ENCODE measurements around the gene RAD51. TPM values are rescaled to one million over a fixed set of nuclear protein-coding genes. Genes with fewer than 3 reads are reported as not detected.

Gene RAD51
- total and polyA plus RNA-seq, 4 experiments from 2014 or later, result 0.21 to 1.7 (median 1.3) TPM

DNA sequence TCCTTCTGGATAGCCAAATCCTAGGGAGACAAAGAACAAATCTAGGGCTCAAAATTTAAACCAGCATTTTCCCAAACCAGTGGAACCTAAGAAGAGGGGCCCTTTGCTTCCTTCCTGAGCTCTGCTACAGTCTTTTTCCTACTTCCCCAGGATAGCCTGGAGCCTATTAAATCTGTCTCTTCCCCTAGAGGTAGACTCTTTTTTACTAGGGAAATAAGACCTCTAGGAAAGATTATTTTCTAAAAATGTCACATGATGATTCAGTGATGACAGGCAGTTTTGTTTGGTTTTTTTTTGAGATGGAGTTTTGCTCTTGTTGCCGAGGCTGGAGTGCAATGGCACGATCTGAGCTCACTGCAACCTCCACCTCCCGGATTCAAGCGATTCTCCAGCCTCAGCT lies 41.6 kb downstream of the RAD51 start:
- Histone ChIP-seq H3K36me3 (ENCODE audit: insufficient read depth, low read length) (peaks cover 44% of the 10 kb centered on the region), H3K27me3 (ENCODE audit: insufficient read depth, low read length) (no peaks in the 10 kb centered on the region), H3K4me1 (ENCODE audit: insufficient read depth, low read length) (no peaks in the 10 kb centered on the region), H3K9me3 (ENCODE audit: control insufficient read depth in 1 of 2, low read length in 2 of 2) (no peaks in the 10 kb centered on the region), H3K27ac (ENCODE audit: low read depth, low read length) (no peak overlapping the region), H3K4me3 (ENCODE audit: low read length in 2 of 2) (no peak overlapping the region)
- Mint-ChIP-seq H3K27ac (no peak overlapping the region), H3K4me3 (no peak overlapping the region), H3K4me1 (no peaks in the 10 kb centered on the region), H3K27me3 (no peaks in the 10 kb centered on the region), H3K36me3 (peaks cover 19 to 54% of the 10 kb centered on the region in 2 donors), H3K9me3 (no peaks in the 10 kb centered on the region)
- ChIA-PET POLR2A (ENCODE audit: partially characterized antibody) (no interaction called here), CTCF (ENCODE audit: partially characterized antibody) (no interaction called here)
- intact Hi-C loops (cut with micrococcal nuclease), result no loop called here
- DNase-seq, result no peak

DNA sequence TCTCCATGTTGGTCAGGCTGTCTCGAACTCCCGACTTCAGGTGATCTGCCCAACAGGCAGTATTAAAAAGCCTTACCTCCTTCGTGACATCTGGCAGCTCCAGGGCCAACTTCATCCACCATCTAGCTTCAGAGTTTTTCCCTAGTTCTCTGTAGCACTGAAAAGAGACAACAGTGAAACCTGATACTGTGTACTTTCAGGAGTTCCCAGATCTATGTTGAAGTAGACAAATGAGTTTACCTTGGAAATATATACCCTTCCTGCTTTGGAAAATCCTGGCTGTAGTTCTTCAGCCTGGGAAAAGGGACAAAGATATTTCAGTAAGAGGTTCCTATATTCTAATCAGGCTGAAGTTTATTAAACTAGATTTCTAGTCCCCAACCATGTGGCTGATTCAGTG lies 42.1 kb downstream of the RAD51 start:
- peaks cover 44% of the 10 kb centered on the region for H3K36me3 ChIP-seq (ENCODE audit: insufficient read depth, low read length)
- POLR2A ChIA-PET (ENCODE audit: partially characterized antibody), result no interaction called here
- no peaks in the 10 kb centered on the region for H3K4me1 ChIP-seq (ENCODE audit: insufficient read depth, low read length)
- CTCF ChIA-PET (ENCODE audit: partially characterized antibody), result no interaction called here
- no peaks in the 10 kb centered on the region for H3K27me3 Mint-ChIP-seq
- no peak for DNase-seq
- H3K27ac ChIP-seq (ENCODE audit: low read depth, low read length), result no peak overlapping the region
- no peak overlapping the region for H3K4me3 ChIP-seq (ENCODE audit: low read length in 2 of 2)
- H3K9me3 ChIP-seq (ENCODE audit: control insufficient read depth in 1 of 2, low read length in 2 of 2), result no peaks in the 10 kb centered on the region
- no peaks in the 10 kb centered on the region for H3K4me1 Mint-ChIP-seq
- peaks cover 19 to 53% of the 10 kb centered on the region in 2 donors for H3K36me3 Mint-ChIP-seq
- intact Hi-C loops (cut with micrococcal nuclease), result no loop called here
- H3K9me3 Mint-ChIP-seq, result no peaks in the 10 kb centered on the region
- peak overlapping the region in 1 of 7 donors; percentile 64 for H3K27ac Mint-ChIP-seq
- no peak overlapping the region for H3K4me3 Mint-ChIP-seq
- H3K27me3 ChIP-seq (ENCODE audit: insufficient read depth, low read length), result no peaks in the 10 kb centered on the region

DNA sequence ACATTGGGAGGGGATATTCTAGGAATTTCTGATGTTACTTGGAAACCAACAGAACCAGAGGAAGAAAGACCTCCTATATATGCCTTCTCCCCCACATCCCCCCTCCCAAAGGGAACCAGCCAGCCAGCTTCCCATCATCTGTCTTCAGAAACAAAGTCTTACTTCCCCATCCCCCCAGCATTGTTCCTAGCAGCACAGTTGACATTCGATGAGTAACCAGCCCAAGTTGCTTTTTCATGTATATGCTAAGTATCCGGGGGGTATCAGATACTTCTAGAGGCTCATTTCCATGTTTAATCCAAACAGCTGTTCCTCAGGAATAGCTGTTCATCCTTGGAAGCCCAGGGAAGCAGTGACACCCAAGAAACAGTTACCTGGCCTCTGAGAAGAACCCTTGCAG lies 44.1 kb downstream of the RAD51 start:
- no peaks in the 10 kb centered on the region for H3K9me3 ChIP-seq (ENCODE audit: control insufficient read depth in 1 of 2, low read length in 2 of 2)
- ChIA-PET POLR2A (ENCODE audit: partially characterized antibody) (interaction anchor here (2.2 kb wide), 1 partner anchor 44 kb away, joined by 6 read pairs; the partner anchor contains the start of gene RAD51), CTCF (ENCODE audit: partially characterized antibody) (interaction anchor here (1.2 to 1.7 kb wide), 3 partner anchors 11 to 44 kb away, joined by 3 to 6 read pairs (median 4); partner anchors contain the start of gene RAD51)
- peaks cover 44% of the 10 kb centered on the region for H3K36me3 ChIP-seq (ENCODE audit: insufficient read depth, low read length)
- Mint-ChIP-seq H3K4me3 (no peak overlapping the region), H3K27ac (peak overlapping the region in 2 of 7 donors; percentile 23 to 36), H3K4me1 (peaks cover 6 to 12% (median 7%) of the 10 kb centered on the region in 4 donors), H3K9me3 (peaks cover 0 to 1% (median 0%) of the 10 kb centered on the region in 8 donors), H3K36me3 (peaks cover 22 to 65% of the 10 kb centered on the region in 2 donors), H3K27me3 (no peaks in the 10 kb centered on the region)
- peaks cover 12% of the 10 kb centered on the region for H3K4me1 ChIP-seq (ENCODE audit: insufficient read depth, low read length)
- no peak for DNase-seq
- no peaks in the 10 kb centered on the region for H3K27me3 ChIP-seq (ENCODE audit: insufficient read depth, low read length)
- no peak overlapping the region for H3K4me3 ChIP-seq (ENCODE audit: low read length in 2 of 2)
- intact Hi-C loops (cut with micrococcal nuclease), result no loop called here
- H3K27ac ChIP-seq (ENCODE audit: low read depth, low read length), result no peak overlapping the region

GRCh38 chr15:40739854-40740253 lies 44.9 kb downstream of the RAD51 start:
- H3K9me3 ChIP-seq (ENCODE audit: control insufficient read depth in 1 of 2, low read length in 2 of 2), result no peaks in the 10 kb centered on the region
- H3K4me1 ChIP-seq (ENCODE audit: insufficient read depth, low read length), result peaks cover 20% of the 10 kb centered on the region
- ChIA-PET POLR2A (ENCODE audit: partially characterized antibody) (interaction anchor here (2.2 kb wide), 1 partner anchor 45 kb away, joined by 6 read pairs; the partner anchor contains the start of gene RAD51), CTCF (ENCODE audit: partially characterized antibody) (interaction anchor here (0.6 to 1.7 kb wide), 5 partner anchors 10 to 339 kb away, joined by 3 to 6 read pairs (median 3); partner anchors contain the start of gene RAD51)
- peaks cover 8 to 18% (median 13%) of the 10 kb centered on the region in 4 donors for H3K4me1 Mint-ChIP-seq
- no peaks in the 10 kb centered on the region for H3K27me3 ChIP-seq (ENCODE audit: insufficient read depth, low read length)
- no peak overlapping the region for H3K4me3 Mint-ChIP-seq
- peaks cover 0 to 2% (median 0%) of the 10 kb centered on the region in 8 donors for H3K9me3 Mint-ChIP-seq
- peaks cover 24 to 66% of the 10 kb centered on the region in 2 donors for H3K36me3 Mint-ChIP-seq
- H3K27me3 Mint-ChIP-seq, result no peaks in the 10 kb centered on the region
- DNase-seq, result no peak
- H3K4me3 ChIP-seq (ENCODE audit: low read length in 2 of 2), result no peak overlapping the region
- H3K27ac Mint-ChIP-seq, result peak overlapping the region in 1 of 7 donors; percentile 37
- no peak overlapping the region for H3K27ac ChIP-seq (ENCODE audit: low read depth, low read length)
- peaks cover 44% of the 10 kb centered on the region for H3K36me3 ChIP-seq (ENCODE audit: insufficient read depth, low read length)
- intact Hi-C loops (cut with micrococcal nuclease), result no loop called here

- no peaks in the 10 kb centered on the region for H3K27me3 ChIP-seq (ENCODE audit: insufficient read depth, low read length)
- H3K4me1 ChIP-seq (ENCODE audit: insufficient read depth, low read length), result peaks cover 26% of the 10 kb centered on the region
- Mint-ChIP-seq H3K27me3 (no peaks in the 10 kb centered on the region), H3K27ac (peak overlapping the region; percentile 96 to 99 (median 97)), H3K4me3 (peak overlapping the region in 7 of 8 donors; percentile 51 to 83 (median 71)), H3K9me3 (peaks cover 0 to 2% (median 0%) of the 10 kb centered on the region in 8 donors), H3K36me3 (peaks cover 10 to 57% of the 10 kb centered on the region in 2 donors), H3K4me1 (peaks cover 10 to 20% (median 16%) of the 10 kb centered on the region in 4 donors)
- no peak overlapping the region for H3K4me3 ChIP-seq (ENCODE audit: low read length in 2 of 2)
- ChIA-PET POLR2A (ENCODE audit: partially characterized antibody) (interaction anchor here (1.2 to 3.1 kb wide), 4 partner anchors 9 to 48 kb away, joined by 3 to 24 read pairs (median 8); partner anchors contain the start of genes GCHFR and RAD51), CTCF (ENCODE audit: partially characterized antibody) (interaction anchor here (0.7 to 2.0 kb wide), 12 partner anchors 9 to 326 kb away, joined by 3 to 8 read pairs (median 4); partner anchors contain the start of gene RAD51)
- H3K36me3 ChIP-seq (ENCODE audit: insufficient read depth, low read length), result peaks cover 20% of the 10 kb centered on the region
- H3K9me3 ChIP-seq (ENCODE audit: control insufficient read depth in 1 of 2, low read length in 2 of 2), result no peaks in the 10 kb centered on the region
- DNase-seq, result peak in 1 of 5 donors; percentile 49
- intact Hi-C loops (cut with micrococcal nuclease), result no loop called here
- peak overlapping the region; percentile 71 for H3K27ac ChIP-seq (ENCODE audit: low read depth, low read length)
Observed at GRCh38 chr15:40743485-40743901, 48.5 kb downstream of the RAD51 start.

- peak; percentile 64 to 90 (median 73) for DNase-seq
- Mint-ChIP-seq H3K36me3 (peaks cover 10 to 53% of the 10 kb centered on the region in 2 donors), H3K27ac (peak overlapping the region; percentile 96 to 99 (median 97)), H3K27me3 (no peaks in the 10 kb centered on the region), H3K4me3 (peak overlapping the region; percentile 51 to 83 (median 68)), H3K9me3 (peaks cover 0 to 2% (median 0%) of the 10 kb centered on the region in 8 donors), H3K4me1 (peaks cover 10 to 20% (median 16%) of the 10 kb centered on the region in 4 donors)
- Histone ChIP-seq H3K4me1 (ENCODE audit: insufficient read depth, low read length) (peaks cover 26% of the 10 kb centered on the region), H3K27me3 (ENCODE audit: insufficient read depth, low read length) (no peaks in the 10 kb centered on the region), H3K36me3 (ENCODE audit: insufficient read depth, low read length) (peaks cover 15% of the 10 kb centered on the region), H3K4me3 (ENCODE audit: low read length in 2 of 2) (peak overlapping the region in 1 of 2 donors; percentile 6), H3K27ac (ENCODE audit: low read depth, low read length) (peak overlapping the region; percentile 71), H3K9me3 (ENCODE audit: control insufficient read depth in 1 of 2, low read length in 2 of 2) (no peaks in the 10 kb centered on the region)
- POLR2A ChIA-PET (ENCODE audit: partially characterized antibody), result interaction anchor here (1.2 to 3.1 kb wide), 4 partner anchors 9 to 49 kb away, joined by 3 to 24 read pairs (median 8); partner anchors contain the start of genes GCHFR and RAD51
- intact Hi-C loops (cut with micrococcal nuclease), result loop anchor here (1.0 kb wide), 1 partner anchor 11 kb away; the partner anchor contains the start of gene RMDN3
- CTCF ChIA-PET (ENCODE audit: partially characterized antibody), result interaction anchor here (1.0 to 2.0 kb wide), 13 partner anchors 9 to 154 kb away, joined by 3 to 8 read pairs (median 3); partner anchors contain the start of gene RAD51
Observed at GRCh38 chr15:40743921-40744814, 49.2 kb downstream of the RAD51 start.
